HepG2 (cell line): ENCODE results near the gene NFKB2.

Source experiments
- EZH2 ChIP-seq: conservative IDR thresholded peaks from 2 replicates; pipeline ENCODE4 v1.6.1; 2012; ENCODE audit warnings: mild to moderate bottlenecking, low read depth, low read length, moderate library complexity
- KIAA2018 ChIP-seq: sonication (generic); formaldehyde crosslinking; IDR thresholded peaks from 2 replicates; pipeline ENCODE4 v1.5.0; 2020; ENCODE audit warnings: mild to moderate bottlenecking, missing genetic modification reagents, borderline replicate concordance
- MTA3 ChIP-seq: sonication (generic); formaldehyde crosslinking; IDR thresholded peaks from 2 replicates; pipeline ENCODE4 v1.4.0; 2020; ENCODE audit warnings: missing genetic modification reagents
- NR2F2 ChIP-seq: IDR thresholded peaks from 2 replicates; pipeline ENCODE4 v1.6.1; 2012; ENCODE audit warnings: low read depth, inconsistent platforms, borderline replicate concordance
- POLR2A ChIP-seq, 2 experiments: IDR thresholded peaks; 2 replicates each; pipeline ENCODE4 v1.6.1; 2011; ENCODE audit warnings: low read depth in 2 of 2, low read length in 2 of 2, mild to moderate bottlenecking in 1 of 2, moderate library complexity in 1 of 2; ENCODE audit not compliant: insufficient read depth in 1 of 2
- SOX6 ChIP-seq, 2 experiments: fragments of 450-650 bp in 1 of 2; sonication (generic) in 1 of 2; formaldehyde crosslinking in 1 of 2; IDR thresholded peaks; 2 replicates each; pipeline versions ENCODE4 v1.4.0 to v1.6.1; 2017 to 2020; ENCODE audit warnings: antibody characterized with exemption in 1 of 2, mild to moderate bottlenecking in 1 of 2, missing genetic modification reagents in 1 of 2
- SRF ChIP-seq: IDR thresholded peaks from 2 replicates; pipeline ENCODE4 v1.6.1; 2011; ENCODE audit warnings: mild to moderate bottlenecking, low read depth, low read length, moderate library complexity
- ZBTB7A ChIP-seq: sonication (generic); formaldehyde crosslinking; IDR thresholded peaks from 2 replicates; pipeline ENCODE4 v1.8.0; 2022; ENCODE audit warnings: mild to moderate bottlenecking, missing genetic modification reagents

- no peak for TF ChIP-seq SOX6 (IDR thresholded peaks at IDR 0.05)
- no peak for TF ChIP-seq SOX6 (CRISPR knock-in tag; IDR thresholded peaks at IDR 0.05)
- TF ChIP-seq MTA3 (CRISPR knock-in tag), result no peak
- TF ChIP-seq NR2F2, result no peak
- TF ChIP-seq KIAA2018 (CRISPR knock-in tag), result no peak
- no peak for TF ChIP-seq SRF
- no peak for TF ChIP-seq POLR2A (IDR thresholded peaks at IDR 0.05; ENCODE audit: insufficient read depth in 1 of 2, low read depth in 2 of 2, low read length in 2 of 2)
- TF ChIP-seq ZBTB7A (CRISPR knock-in tag), result no peak
- no peak for TF ChIP-seq EZH2
These were observed 779 bp downstream of the NFKB2 start for GRCh38 chr10:102396317-102396650.
